ENCODE results near the gene TSPAN15.

The TSPAN15 gene

GRCh38 chr10:69466158-69466490 lies 14.9 kb downstream of the TSPAN15 start:
- no peak for DNase-seq (ENCODE audit: low spot score)

GRCh38 chr10:69466689-69467088 lies 15.4 kb downstream of the TSPAN15 start:
- DNase-seq (ENCODE audit: low spot score): no peak

GRCh38 chr10:69467928-69468750 lies 16.9 kb downstream of the TSPAN15 start:
- DNase-seq (ENCODE audit: low spot score): no peak

- DNase-seq (ENCODE audit: low spot score): no peak
Observed at GRCh38 chr10:69468751-69469089, 17.5 kb downstream of the TSPAN15 start.

GRCh38 chr10:69469976-69470375 lies 18.7 kb downstream of the TSPAN15 start:
- no peak for DNase-seq (ENCODE audit: low spot score)

- no peak for DNase-seq (ENCODE audit: low spot score)
Observed at GRCh38 chr10:69470463-69471384, 19.5 kb downstream of the TSPAN15 start.

- no peak for DNase-seq (ENCODE audit: low spot score)
Observed at GRCh38 chr10:69472142-69472541, 20.9 kb downstream of the TSPAN15 start.

GRCh38 chr10:69472544-69472943 lies 21.3 kb downstream of the TSPAN15 start:
- peak; percentile 59 for DNase-seq (ENCODE audit: low spot score)

- DNase-seq (ENCODE audit: low spot score): no peak
Observed at GRCh38 chr10:69473304-69473990, 22.2 kb downstream of the TSPAN15 start.

GRCh38 chr10:69474742-69475432 lies 23.6 kb downstream of the TSPAN15 start:
- peak; percentile 95 for DNase-seq (ENCODE audit: low spot score)

GRCh38 chr10:69475433-69475830 lies 24.2 kb downstream of the TSPAN15 start:
- DNase-seq (ENCODE audit: low spot score): peak; percentile 38

GRCh38 chr10:69477968-69478597 lies 26.8 kb downstream of the TSPAN15 start:
- no peak for DNase-seq (ENCODE audit: low spot score)

- DNase-seq (ENCODE audit: low spot score): no peak
Observed at GRCh38 chr10:69479240-69480067, 28.2 kb downstream of the TSPAN15 start.

GRCh38 chr10:69480068-69480412 lies 28.8 kb downstream of the TSPAN15 start:
- no peak for DNase-seq (ENCODE audit: low spot score)

- DNase-seq (ENCODE audit: low spot score): no peak
Observed at GRCh38 chr10:69481305-69481704, 30.0 kb downstream of the TSPAN15 start.

- DNase-seq (ENCODE audit: low spot score): no peak
Observed at GRCh38 chr10:69481811-69482524, 30.7 kb downstream of the TSPAN15 start.

GRCh38 chr10:69483963-69484362 lies 32.7 kb downstream of the TSPAN15 start:
- peak; percentile 40 for DNase-seq (ENCODE audit: low spot score)

- DNase-seq (ENCODE audit: low spot score): no peak
Observed at GRCh38 chr10:69484736-69485135, 33.5 kb downstream of the TSPAN15 start.

GRCh38 chr10:69486922-69487730 lies 35.9 kb downstream of the TSPAN15 start:
- no peak for DNase-seq (ENCODE audit: low spot score)
